Measurements from ENCODE around the gene PFDN1. TPM values are rescaled to one million over a fixed set of nuclear protein-coding genes. Genes with fewer than 3 reads are reported as not detected.

PFDN1 gene
- total and polyA plus RNA-seq, 9 of the 15 experiments (the other 6 are each of a cell fraction or from before 2014, with no cell fraction given): 45.5 to 215 (median 78.0) TPM

DNA sequence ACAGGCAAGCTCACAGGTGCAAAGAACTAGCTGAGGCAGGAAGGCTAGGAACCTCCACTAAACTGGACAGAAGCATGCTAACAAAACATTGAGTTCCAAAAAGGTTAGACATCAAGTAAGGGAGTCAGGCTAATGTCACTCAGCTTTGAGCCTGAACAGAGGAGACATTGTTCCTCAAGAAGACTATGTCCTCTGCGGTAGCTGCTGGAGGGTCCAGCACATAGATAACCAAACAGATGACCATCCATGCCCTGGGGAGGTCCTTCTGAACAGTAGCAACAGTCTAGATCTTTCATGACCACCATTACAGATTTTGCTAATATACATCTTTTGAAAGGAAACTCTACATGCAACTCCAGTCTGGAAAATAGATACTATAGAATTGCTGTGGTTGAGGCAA is 70.2 kb downstream of the PFDN1 start:
- H3K27me3 ChIP-seq (ENCODE audit: control insufficient read depth in 2 of 2, insufficient read depth in 2 of 2, low read length in 2 of 2): no peaks in the 10 kb centered on the region
- no peak overlapping the region for H3K27ac ChIP-seq (ENCODE audit: extremely low read depth, low read depth, low read length)
- no TSS peak for BruUV-seq (replicated peaks)
- TF ChIP-seq, protein P1, sequence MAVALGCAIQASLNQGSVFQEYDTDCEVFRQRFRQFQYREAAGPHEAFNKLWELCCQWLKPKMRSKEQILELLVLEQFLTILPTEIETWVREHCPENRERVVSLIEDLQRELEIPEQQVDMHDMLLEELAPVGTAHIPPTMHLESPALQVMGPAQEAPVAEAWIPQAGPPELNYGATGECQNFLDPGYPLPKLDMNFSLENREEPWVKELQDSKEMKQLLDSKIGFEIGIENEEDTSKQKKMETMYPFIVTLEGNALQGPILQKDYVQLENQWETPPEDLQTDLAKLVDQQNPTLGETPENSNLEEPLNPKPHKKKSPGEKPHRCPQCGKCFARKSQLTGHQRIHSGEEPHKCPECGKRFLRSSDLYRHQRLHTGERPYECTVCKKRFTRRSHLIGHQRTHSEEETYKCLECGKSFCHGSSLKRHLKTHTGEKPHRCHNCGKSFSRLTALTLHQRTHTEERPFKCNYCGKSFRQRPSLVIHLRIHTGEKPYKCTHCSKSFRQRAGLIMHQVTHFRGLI (CRISPR knock-in tag; IDR thresholded peaks at IDR 0.05): no peak
- TF ChIP-seq GTF2E2 (tag; IDR thresholded peaks at IDR 0.05): no peak
- TF ChIP-seq ELF4 (CRISPR knock-in tag; IDR thresholded peaks at IDR 0.05): no peak
- TF ChIP-seq KDM1A (IDR thresholded peaks at IDR 0.05): no peak
- no peak for TF ChIP-seq KDM5B (IDR thresholded peaks at IDR 0.05; ENCODE audit: insufficient replicate concordance, low read depth, low read length)
- no peak for TF ChIP-seq TAL1 (IDR thresholded peaks at IDR 0.05)
- TF ChIP-seq SRSF7 (optimal IDR thresholded peaks at IDR 0.05; ENCODE audit: low read depth, low read length): no peak
- TF ChIP-seq CBFB (CRISPR knock-in tag; IDR thresholded peaks at IDR 0.05): no peak
- TF ChIP-seq GATA2 (CRISPR knock-in tag; IDR thresholded peaks at IDR 0.05): no peak
- no peak for TF ChIP-seq PCBP2 (IDR thresholded peaks at IDR 0.05; ENCODE audit: low read depth, low read length, poor library complexity, severe bottlenecking)
- TF ChIP-seq, protein P2, sequence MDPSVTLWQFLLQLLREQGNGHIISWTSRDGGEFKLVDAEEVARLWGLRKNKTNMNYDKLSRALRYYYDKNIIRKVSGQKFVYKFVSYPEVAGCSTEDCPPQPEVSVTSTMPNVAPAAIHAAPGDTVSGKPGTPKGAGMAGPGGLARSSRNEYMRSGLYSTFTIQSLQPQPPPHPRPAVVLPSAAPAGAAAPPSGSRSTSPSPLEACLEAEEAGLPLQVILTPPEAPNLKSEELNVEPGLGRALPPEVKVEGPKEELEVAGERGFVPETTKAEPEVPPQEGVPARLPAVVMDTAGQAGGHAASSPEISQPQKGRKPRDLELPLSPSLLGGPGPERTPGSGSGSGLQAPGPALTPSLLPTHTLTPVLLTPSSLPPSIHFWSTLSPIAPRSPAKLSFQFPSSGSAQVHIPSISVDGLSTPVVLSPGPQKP (CRISPR knock-in tag; IDR thresholded peaks at IDR 0.05): no peak
- no peak for TF ChIP-seq KLF13 (tag; IDR thresholded peaks at IDR 0.05; ENCODE audit: borderline replicate concordance, low read depth)
- TF ChIP-seq ETS2 (tag; IDR thresholded peaks at IDR 0.05; ENCODE audit: borderline replicate concordance, poor library complexity, severe bottlenecking): no peak
- no peak for TF ChIP-seq CXXC5 (CRISPR knock-in tag; IDR thresholded peaks at IDR 0.05)
- no peak for TF ChIP-seq ZNF384 (IDR thresholded peaks at IDR 0.05; ENCODE audit: low read depth, low read length)
- no peak for TF ChIP-seq TOE1 (IDR thresholded peaks at IDR 0.05; ENCODE audit: borderline replicate concordance)
- no peak for TF ChIP-seq TOE1 (CRISPR knock-in tag; IDR thresholded peaks at IDR 0.05; ENCODE audit: borderline replicate concordance, low read depth)
- TF ChIP-seq ZZZ3 (IDR thresholded peaks at IDR 0.05): no peak
- H2AFZ ChIP-seq (ENCODE audit: low read depth, low read length): no peak overlapping the region
- POLR2A ChIA-PET: interaction anchor here (1.8 kb wide), 1 partner anchor 9 kb away, joined by 7 read pairs; no protein-coding TSS in a partner anchor
- no peak overlapping the region for H3K4me2 ChIP-seq (ENCODE audit: insufficient read depth, low read length)
- H3K9ac ChIP-seq (ENCODE audit: insufficient read depth in 1 of 2, low read depth in 2 of 2, low read length in 2 of 2): no peak overlapping the region
- H3K4me1 ChIP-seq (replicated peaks in 1 of 2; ENCODE audit: control insufficient read depth in 2 of 2, insufficient read depth in 2 of 2, low read length in 2 of 2): no peaks in the 10 kb centered on the region; a peak in 2 of 5 replicates
- CTCF ChIA-PET (ENCODE audit: low intra/inter-chr PET ratio): no interaction called here
- H3K9me3 ChIP-seq (replicated peaks; ENCODE audit: control insufficient read depth, insufficient read depth, low read depth, low read length): no peaks in the 10 kb centered on the region
- FAIRE-seq (peak; percentile 77), DNase-seq (ENCODE audit: extremely low read depth in 1 of 4, low spot score in 3 of 4) (no peak), ATAC-seq (no peak; the same call in 2 of the 3 replicates)
- in situ Hi-C loops (cut with MboI): no loop called here
- H3K4me3 ChIP-seq: no peak overlapping the region
- H3K36me3 ChIP-seq (ENCODE audit: control insufficient read depth, insufficient read depth, low read length): no peaks in the 10 kb centered on the region; the same call in 1 of the 3 replicates
- intact Hi-C loops (cut with micrococcal nuclease): no loop called here
- no peaks in the 10 kb centered on the region for H3K9me1 ChIP-seq (ENCODE audit: control insufficient read depth, insufficient read depth, low read length)
- H3K79me2 ChIP-seq (ENCODE audit: control insufficient read depth, insufficient read depth, low read length): peaks cover 13% of the 10 kb centered on the region; the same call in 2 of the 3 replicates
- H4K20me1 ChIP-seq (replicated peaks; ENCODE audit: control insufficient read depth, insufficient read depth, low read length): peaks cover 12% of the 10 kb centered on the region; the same call in 1 of the 2 replicates
- WGBS (ENCODE audit: insufficient coverage, low coverage, missing lambda C conversion rate): 77% methylated on average over 1 of the region's 1 CpG

All from K562 (cell line).